ENCODE results near the gene SIGLEC5.
"Not testable (repeated sequence)": the region's sequence is repeated elsewhere in the genome, so short reads cannot be mapped to it uniquely, and the experiment has no call there.

Gene SIGLEC5

GRCh38 chr19:51630315-51630714 is at the start of gene SIGLEC5:
Gene SIGLEC5 (minus strand): TSS chr19:51630401. CDS start chr19:51630335, 66 bp downstream.
- DNase-seq, result peak in 1 of 51 donors; percentile 0

- no peak for DNase-seq
These were observed 46.4 kb upstream of the SIGLEC5 start for GRCh38 chr19:51676566-51677083.

- DNase-seq, result not testable (repeated sequence)
These were observed 45.8 kb upstream of the SIGLEC5 start for GRCh38 chr19:51675911-51676565.

GRCh38 chr19:51668216-51668615 is 38.0 kb upstream of the SIGLEC5 start:
- DNase-seq, result no peak

GRCh38 chr19:51664997-51665396 is 34.8 kb upstream of the SIGLEC5 start:
- no peak for DNase-seq

GRCh38 chr19:51664131-51664530 is 33.9 kb upstream of the SIGLEC5 start:
- DNase-seq, result no peak

- DNase-seq, result no peak
These were observed 33.4 kb upstream of the SIGLEC5 start for GRCh38 chr19:51663650-51664049.

- DNase-seq, result peak in 46 of 51 donors; percentile 1 to 85 (median 50)
These were observed 30.9 kb upstream of the SIGLEC5 start for GRCh38 chr19:51660975-51661600.

- DNase-seq, result no peak
These were observed 24.6 kb upstream of the SIGLEC5 start for GRCh38 chr19:51654783-51655182.

GRCh38 chr19:51653162-51653561 is 23.0 kb upstream of the SIGLEC5 start:
- DNase-seq, result no peak

- no peak for DNase-seq
These were observed 22.1 kb upstream of the SIGLEC5 start for GRCh38 chr19:51652266-51652665.

- peak in 4 of 51 donors; percentile 3 to 30 (median 12) for DNase-seq
These were observed 21.1 kb upstream of the SIGLEC5 start for GRCh38 chr19:51651216-51651846.

GRCh38 chr19:51647318-51647717 is 17.1 kb upstream of the SIGLEC5 start:
- no peak for DNase-seq

GRCh38 chr19:51646730-51647129 is 16.5 kb upstream of the SIGLEC5 start, which contains the start of gene SIGLEC14:
Gene SIGLEC14 (minus strand): TSS chr19:51646825. CDS start chr19:51646759, 66 bp downstream.
- DNase-seq, result not testable (repeated sequence)

- no peak for DNase-seq
These were observed 14.6 kb upstream of the SIGLEC5 start for GRCh38 chr19:51644636-51645271.

GRCh38 chr19:51641648-51642047 is 11.4 kb upstream of the SIGLEC5 start:
- no peak for DNase-seq

- DNase-seq, result no peak
These were observed 10.2 kb upstream of the SIGLEC5 start for GRCh38 chr19:51640386-51640785.

GRCh38 chr19:51639916-51640315 is 9.7 kb upstream of the SIGLEC5 start:
- DNase-seq, result no peak

GRCh38 chr19:51637362-51637978 is 7.3 kb upstream of the SIGLEC5 start:
- no peak for DNase-seq

GRCh38 chr19:51632126-51632525 is 1.9 kb upstream of the SIGLEC5 start:
- DNase-seq, result no peak

GRCh38 chr19:51628153-51628939 is 1.9 kb downstream of the SIGLEC5 start:
- DNase-seq, result no peak

Data from hypothalamus (tissue), 51 donors.